Hematopoietic multipotent progenitor cell treated with erythropoietin and hydrocortisone succinate and interleukin-3 and kit ligand, for 4 days (in vitro differentiated cells): Measurements from ENCODE around the gene SLC11A1.

Experiments
- DNase-seq: peaks from one replicate; pipeline ENCODE4 v3.0.0-alpha.2; 2015

SLC11A1 gene

GRCh38 chr2:218406209-218406948 is 24.3 kb downstream of the SLC11A1 start:
- DNase-seq, result peak; percentile 99

GRCh38 chr2:218406949-218407618 is 25.0 kb downstream of the SLC11A1 start:
- DNase-seq, result peak; percentile 96

GRCh38 chr2:218407717-218408116 is 25.6 kb downstream of the SLC11A1 start:
- DNase-seq, result peak; percentile 32

- DNase-seq, result no peak
Measured at GRCh38 chr2:218418321-218418716, 36.2 kb downstream of the SLC11A1 start.

DNA sequence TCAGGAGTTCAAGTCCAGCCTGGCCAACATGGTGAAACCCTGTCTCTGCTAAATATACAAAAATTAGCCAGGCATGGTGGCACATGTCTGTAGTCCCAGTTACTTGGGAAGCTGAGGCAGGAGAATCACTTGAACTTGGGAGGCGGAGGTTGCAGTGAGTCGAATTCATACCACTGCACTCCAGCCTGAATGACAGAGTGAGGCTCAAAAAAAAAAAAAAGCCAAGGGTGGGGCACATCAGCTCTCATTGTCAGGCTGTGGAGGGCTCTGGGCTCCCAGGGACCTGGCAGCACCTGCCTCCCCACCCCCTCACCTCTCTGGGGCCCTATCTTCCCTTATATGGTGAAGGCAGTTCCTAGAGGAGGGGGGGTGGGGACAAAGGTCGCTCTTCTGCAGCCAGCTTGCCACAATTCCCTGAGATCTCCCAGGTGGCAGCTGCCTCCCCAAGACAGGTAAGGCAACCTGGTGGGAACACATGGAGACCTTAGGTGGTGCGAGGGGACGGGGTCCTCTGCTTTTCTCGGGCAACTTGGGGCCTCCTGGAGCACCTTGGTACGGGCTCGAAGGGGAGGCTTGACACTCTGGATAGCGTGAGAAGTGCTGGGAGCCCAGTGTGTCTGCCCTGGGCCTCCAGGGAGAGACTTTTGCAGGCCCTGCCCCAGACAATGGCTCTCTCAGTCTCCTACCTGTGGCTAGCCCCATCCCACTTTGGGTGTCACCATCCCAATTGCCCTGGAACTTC is 36.8 kb downstream of the SLC11A1 start, which contains the start of gene VIL1:
VIL1 (plus strand) TSS at position 407 of the 742 bp plus-strand sequence. CDS start 4,656 bp downstream, outside the sequence.
- no peak for DNase-seq

DNA sequence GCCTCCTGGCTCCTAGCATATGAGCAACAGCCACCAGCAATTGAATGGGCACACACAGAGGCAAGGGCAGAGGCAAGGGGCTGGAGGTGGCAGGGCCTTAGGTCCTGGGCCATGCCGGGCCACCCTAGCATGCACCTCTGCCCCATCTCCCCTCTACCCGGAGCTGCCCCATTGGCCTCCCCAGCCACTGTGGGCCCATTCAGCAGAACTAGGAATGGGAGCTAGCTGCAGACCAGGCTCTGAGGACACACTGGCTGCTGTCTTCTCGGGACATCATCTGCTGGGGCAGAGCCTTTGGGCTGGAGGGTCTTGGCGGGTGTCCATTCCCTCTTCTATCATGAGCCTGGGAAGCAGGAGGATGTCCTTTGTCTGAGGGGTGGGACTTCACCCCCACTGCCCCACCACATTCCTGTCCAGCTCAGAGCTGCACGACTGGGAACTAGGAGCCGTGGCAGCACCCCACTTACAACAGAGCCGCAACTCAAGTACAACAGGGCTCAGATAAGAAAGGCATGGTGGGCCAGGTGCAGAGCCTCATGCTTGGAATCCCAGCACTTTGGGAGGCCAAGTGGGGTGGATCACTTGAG is 37.6 kb downstream of the SLC11A1 start:
- no peak for DNase-seq

DNA sequence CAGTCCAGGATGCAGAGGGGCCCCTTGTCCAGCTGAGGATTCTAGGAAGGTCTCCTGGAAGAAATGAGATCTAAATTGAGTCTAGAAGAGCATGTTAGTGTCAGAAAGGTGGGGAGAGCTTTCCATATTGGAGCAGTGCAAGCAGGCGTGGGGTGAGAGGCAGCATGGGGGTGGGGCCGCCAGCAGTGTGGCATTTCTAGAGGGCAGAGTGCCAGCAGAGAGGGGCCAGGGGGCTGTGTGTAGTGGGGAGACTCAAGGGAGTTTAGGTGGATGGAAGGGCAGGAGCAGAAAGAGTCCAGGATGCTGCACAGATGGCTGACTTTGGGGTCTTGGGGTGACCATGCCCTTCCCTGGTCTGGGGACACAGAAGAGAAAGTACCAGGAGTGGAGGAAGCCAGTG is 39.0 kb downstream of the SLC11A1 start:
- DNase-seq, result no peak

- DNase-seq, result peak; percentile 79
Measured at GRCh38 chr2:218422403-218423086, 40.5 kb downstream of the SLC11A1 start.

GRCh38 chr2:218423584-218423983 is 41.5 kb downstream of the SLC11A1 start:
- DNase-seq, result no peak

DNA sequence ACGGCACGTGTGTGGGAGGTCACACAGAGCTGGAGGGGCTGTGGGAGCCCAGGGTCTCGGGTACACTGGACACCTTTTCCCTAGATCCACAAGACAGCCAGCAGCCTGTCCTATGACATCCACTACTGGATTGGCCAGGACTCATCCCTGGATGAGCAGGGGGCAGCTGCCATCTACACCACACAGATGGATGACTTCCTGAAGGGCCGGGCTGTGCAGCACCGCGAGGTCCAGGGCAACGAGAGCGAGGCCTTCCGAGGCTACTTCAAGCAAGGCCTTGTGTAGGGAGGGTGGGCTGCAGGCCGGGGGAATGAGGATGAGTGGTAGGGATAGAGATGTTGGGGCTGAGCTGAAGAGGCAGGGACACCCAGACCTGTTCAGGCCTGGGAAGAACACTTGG is 43.5 kb downstream of the SLC11A1 start:
- no peak for DNase-seq

DNA sequence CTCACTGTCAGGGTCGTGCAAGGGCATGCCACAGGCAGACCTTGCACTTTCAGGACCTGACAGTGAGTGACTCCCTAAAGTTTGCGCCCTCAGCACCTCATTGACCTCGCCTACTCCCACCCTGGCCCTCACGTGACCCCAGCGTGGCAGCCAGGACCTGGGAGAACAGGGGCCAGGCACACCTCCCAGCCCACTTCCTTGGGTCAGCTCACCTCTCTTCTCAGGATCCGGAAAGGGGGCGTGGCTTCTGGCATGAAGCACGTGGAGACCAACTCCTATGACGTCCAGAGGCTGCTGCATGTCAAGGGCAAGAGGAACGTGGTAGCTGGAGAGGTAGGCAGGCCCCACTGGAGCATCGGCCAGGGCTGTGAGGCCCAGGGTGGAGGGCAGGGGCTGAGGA is 45.7 kb downstream of the SLC11A1 start:
- DNase-seq, result no peak

DNA sequence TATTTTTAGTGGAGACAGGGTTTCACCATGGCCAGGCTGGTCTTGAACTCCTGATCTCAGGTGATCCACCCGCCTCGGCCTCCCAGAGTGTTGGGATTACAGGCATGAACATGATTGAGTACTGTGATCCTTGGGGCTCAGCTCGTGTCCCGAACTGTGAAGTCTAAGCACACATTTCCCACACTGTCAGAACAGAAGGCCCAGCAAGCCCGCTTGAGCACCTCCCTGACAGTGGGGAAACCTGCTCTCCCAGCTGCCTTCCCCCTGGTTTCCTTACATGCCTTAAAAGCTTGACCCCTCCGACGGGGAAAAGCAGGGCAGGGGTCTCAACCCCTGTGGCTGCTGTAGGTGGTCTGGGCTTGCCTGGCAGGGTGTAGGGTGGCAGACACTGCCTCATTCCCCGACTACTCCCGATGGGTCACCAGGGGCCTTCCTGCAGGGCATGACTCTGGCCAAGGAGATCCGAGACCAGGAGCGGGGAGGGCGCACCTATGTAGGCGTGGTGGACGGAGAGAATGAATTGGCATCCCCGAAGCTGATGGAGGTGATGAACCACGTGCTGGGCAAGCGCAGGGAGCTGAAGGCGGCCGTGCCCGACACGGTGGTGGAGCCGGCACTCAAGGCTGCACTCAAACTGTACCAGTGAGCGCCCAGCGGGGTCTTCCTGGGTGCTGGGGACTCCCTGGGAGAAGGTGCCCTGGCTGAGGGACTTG is 46.9 kb downstream of the SLC11A1 start:
- DNase-seq, result no peak

GRCh38 chr2:218429911-218430692 is 48.0 kb downstream of the SLC11A1 start:
- DNase-seq, result peak; percentile 89

DNA sequence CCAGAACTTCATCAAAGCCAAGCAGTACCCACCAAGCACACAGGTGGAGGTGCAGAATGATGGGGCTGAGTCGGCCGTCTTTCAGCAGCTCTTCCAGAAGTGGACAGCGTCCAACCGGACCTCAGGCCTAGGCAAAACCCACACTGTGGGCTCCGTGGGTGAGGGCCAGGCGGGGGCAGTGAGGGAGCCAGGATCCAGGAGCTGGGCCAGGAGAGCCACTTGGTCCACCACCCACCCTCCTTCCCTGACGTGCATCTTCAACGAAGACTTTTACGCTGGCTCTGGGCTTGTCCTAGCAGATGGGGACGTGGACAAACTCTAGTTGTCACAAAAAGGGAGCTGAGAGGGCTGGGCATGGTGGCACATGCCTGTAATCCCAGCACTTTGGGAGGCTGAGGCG is 48.6 kb downstream of the SLC11A1 start:
- no peak for DNase-seq

- DNase-seq, result no peak
Measured at GRCh38 chr2:218431878-218432277, 49.8 kb downstream of the SLC11A1 start.

GRCh38 chr2:218432676-218433365 is 50.7 kb downstream of the SLC11A1 start:
- no peak for DNase-seq

DNA sequence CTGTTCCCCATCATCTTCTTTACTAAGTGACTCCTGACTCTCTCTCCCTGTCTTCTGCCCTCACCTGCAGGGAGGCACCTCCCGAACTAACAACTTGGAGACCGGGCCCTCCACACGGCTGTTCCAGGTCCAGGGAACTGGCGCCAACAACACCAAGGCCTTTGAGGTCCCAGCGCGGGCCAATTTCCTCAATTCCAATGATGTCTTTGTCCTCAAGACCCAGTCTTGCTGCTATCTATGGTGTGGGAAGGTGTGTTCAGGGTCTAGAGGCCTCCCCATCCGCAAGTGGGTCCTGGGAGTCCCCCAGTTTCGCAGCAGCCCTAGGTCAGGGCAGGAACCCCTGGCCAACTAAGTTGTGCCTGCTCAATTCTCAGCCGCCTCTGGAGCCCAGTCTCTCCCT is 52.4 kb downstream of the SLC11A1 start:
- no peak for DNase-seq

DNA sequence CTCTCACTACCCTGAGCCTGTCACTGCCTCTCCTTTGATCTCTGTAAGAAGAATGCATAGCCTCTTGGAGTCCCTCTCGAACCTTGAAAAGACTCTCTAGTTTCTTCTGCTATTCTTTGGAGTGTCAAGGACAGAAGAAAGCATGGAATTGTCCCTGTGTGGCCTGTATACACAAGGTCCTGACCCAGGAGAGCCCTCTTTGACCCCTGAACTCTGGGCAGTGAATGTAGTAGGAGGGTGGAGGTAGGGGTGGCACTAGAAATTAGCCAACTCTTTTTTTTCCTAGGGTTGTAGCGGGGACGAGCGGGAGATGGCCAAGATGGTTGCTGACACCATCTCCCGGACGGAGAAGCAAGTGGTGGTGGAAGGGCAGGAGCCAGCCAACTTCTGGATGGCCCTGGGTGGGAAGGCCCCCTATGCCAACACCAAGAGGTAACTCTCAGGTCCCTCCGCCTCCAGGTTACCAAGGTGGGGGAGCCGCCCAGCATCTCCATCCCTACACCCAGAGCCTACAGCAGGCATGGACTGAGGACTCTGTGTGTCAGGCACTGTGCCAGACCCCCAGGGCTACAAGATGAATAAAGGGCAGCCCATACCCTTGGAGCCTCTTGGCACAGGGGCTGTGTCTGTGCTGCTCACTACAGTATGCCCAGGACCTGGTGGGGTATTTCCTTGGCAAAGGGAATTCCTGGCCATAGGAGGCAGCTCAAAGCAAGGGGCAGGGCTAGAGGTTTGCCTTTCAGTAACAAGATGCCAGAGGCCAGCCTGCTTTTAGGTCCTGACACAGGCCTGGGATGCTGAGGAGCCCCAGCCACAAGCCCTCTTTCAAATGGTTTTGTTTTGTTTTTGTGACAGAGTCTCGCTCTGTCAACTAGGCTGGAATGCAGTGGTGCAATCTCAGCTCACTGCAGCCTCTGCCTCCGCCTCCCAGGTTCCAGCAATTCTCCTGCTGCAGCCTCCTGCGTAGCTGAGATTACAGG is 53.2 kb downstream of the SLC11A1 start:
- no peak for DNase-seq

GRCh38 chr2:218436992-218437391 is 54.9 kb downstream of the SLC11A1 start:
- no peak for DNase-seq
